MCF 10A (cell line): ENCODE data around the gene ITGB7. TPM values are rescaled to one million over a fixed set of nuclear protein-coding genes. Genes with fewer than 3 reads are reported as not detected.

Experiments used
- BruUV-seq: library from RNA; stranded (reverse); fragments of 400-500 nt; replicated peaks from 2 replicates; lab custom pipeline; 2021; lab: Mats Ljungman, UMichigan
- CTCF ChIA-PET: fragments of 300-600 bp; sonication (Branson Sonifier 250); formaldehyde crosslinking; extraction: SDS; loops from one replicate; lab custom pipeline; 2021; ENCODE audit warnings: antibody characterized with exemption, inconsistent platforms; lab: Yijun Ruan, JAX
- POLR2A ChIA-PET: fragments of 300-600, 350-650 bp; sonication (Branson Sonifier 250); formaldehyde crosslinking; extraction: SDS; loops from one replicate; lab custom pipeline; 2020; ENCODE audit warnings: antibody characterized with exemption, inconsistent platforms; lab: Yijun Ruan, JAX
- DNase-seq: peaks from one replicate; pipeline ENCODE4 v3.0.0-alpha.2; 2018; ENCODE audit not compliant: unreplicated experiment
- H3K27ac Mint-ChIP-seq: one replicate; pipeline ENCODE4 v1.8.0; 2022; ENCODE audit warnings: mild to moderate bottlenecking, low read depth, mixed read lengths; ENCODE audit not compliant: unreplicated experiment
- H3K27me3 Mint-ChIP-seq: one replicate; pipeline ENCODE4 v1.8.0; 2022; ENCODE audit warnings: mixed read lengths; ENCODE audit not compliant: insufficient read depth, unreplicated experiment
- H3K36me3 Mint-ChIP-seq: one replicate; pipeline ENCODE4 v1.8.0; 2022; ENCODE audit warnings: mild to moderate bottlenecking, moderate library complexity, mixed read lengths; ENCODE audit not compliant: insufficient read depth, unreplicated experiment
- H3K4me1 Mint-ChIP-seq: one replicate; pipeline ENCODE4 v1.8.0; 2022; ENCODE audit warnings: mixed read lengths; ENCODE audit not compliant: insufficient read depth, unreplicated experiment
- H3K4me3 Mint-ChIP-seq: one replicate; pipeline ENCODE4 v1.8.0; 2022; ENCODE audit warnings: mild to moderate bottlenecking, moderate library complexity, mixed read lengths; ENCODE audit not compliant: unreplicated experiment
- H3K9me3 Mint-ChIP-seq: one replicate; pipeline ENCODE4 v1.8.0; 2022; ENCODE audit warnings: mixed read lengths; ENCODE audit not compliant: unreplicated experiment
- intact Hi-C: fragments of 100-400 bp; cut with micrococcal nuclease; formaldehyde crosslinking; loops from 2 replicates; pipeline ENCODE4 v1.14.1; 2022
- total RNA-seq: library from RNA; stranded (reverse); gene quantifications from 2 replicates; pipeline ENCODE4 v1.2.3, GENCODE V29; 2022
- TF ChIP-seq, protein P1 (sequence below): fragments of 200-600 bp; IDR thresholded peaks from one replicate; pipeline ENCODE4 v1.8.0; 2022; ENCODE audit warnings: antibody characterized with exemption, mild to moderate bottlenecking; ENCODE audit not compliant: unreplicated experiment

Gene ITGB7
- total RNA-seq, 1 experiment from 2014 or later, result 1.0 TPM

DNA sequence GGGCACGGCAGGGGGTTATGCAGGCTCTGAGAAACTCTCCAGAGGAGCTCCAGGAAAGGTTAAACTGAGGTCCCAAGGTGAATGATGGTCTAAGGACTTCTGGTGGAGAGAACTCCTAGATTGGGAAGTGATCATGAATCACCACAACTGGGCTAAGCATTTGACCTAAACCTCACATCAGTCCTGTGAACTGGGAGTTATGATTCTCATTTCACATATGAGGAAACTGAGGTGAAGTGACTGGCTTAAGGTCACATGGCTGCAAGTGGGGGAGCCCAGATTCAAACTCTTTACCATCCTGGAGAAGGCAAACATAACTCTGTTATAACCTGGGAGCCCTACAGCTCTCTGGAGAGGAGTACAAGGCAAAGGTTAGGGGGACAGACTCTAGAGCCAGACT is 20.8 kb upstream of the ITGB7 start:
- ChIA-PET POLR2A (interaction anchor here (0.8 kb wide), 1 partner anchor 9 kb away, joined by 3 read pairs; no protein-coding TSS in a partner anchor), CTCF (interaction anchor here (1.3 kb wide), 1 partner anchor 69 kb away, joined by 3 read pairs; no protein-coding TSS in a partner anchor)
- Mint-ChIP-seq H3K36me3 (peaks cover 14% of the 10 kb centered on the region), H3K4me1 (peaks cover 67% of the 10 kb centered on the region), H3K27ac (peak overlapping the region; percentile 29), H3K27me3 (no peaks in the 10 kb centered on the region), H3K9me3 (no peaks in the 10 kb centered on the region), H3K4me3 (no peak overlapping the region)
- DNase-seq, result no peak
- BruUV-seq, result no TSS peak
- TF ChIP-seq, protein P1, sequence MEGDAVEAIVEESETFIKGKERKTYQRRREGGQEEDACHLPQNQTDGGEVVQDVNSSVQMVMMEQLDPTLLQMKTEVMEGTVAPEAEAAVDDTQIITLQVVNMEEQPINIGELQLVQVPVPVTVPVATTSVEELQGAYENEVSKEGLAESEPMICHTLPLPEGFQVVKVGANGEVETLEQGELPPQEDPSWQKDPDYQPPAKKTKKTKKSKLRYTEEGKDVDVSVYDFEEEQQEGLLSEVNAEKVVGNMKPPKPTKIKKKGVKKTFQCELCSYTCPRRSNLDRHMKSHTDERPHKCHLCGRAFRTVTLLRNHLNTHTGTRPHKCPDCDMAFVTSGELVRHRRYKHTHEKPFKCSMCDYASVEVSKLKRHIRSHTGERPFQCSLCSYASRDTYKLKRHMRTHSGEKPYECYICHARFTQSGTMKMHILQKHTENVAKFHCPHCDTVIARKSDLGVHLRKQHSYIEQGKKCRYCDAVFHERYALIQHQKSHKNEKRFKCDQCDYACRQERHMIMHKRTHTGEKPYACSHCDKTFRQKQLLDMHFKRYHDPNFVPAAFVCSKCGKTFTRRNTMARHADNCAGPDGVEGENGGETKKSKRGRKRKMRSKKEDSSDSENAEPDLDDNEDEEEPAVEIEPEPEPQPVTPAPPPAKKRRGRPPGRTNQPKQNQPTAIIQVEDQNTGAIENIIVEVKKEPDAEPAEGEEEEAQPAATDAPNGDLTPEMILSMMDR, result no peak
- intact Hi-C loops, result no loop called here

DNA sequence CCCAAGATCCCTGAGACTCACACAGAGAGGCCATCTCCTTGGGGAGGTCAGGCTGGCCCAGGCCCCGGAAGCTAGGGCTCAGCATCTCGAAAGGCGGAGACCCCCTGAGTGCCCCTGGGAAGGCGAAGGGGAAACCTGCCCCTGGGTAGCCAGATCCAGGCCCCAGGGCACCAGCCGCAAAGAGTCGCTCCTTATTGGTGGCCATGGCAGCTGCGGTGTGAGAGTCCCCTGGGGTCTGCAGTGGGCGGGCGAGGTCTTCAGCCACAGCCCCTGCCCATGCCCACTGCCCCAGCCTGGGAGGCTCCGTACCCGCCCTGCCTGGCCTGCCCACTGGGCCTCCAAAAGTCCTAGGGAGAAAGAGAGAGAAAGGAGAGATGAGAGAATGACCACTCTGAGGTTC is 20.3 kb upstream of the ITGB7 start:
- H3K27me3 Mint-ChIP-seq, result no peaks in the 10 kb centered on the region
- TF ChIP-seq, protein P1, result no peak
- H3K4me1 Mint-ChIP-seq, result peaks cover 62% of the 10 kb centered on the region
- ChIA-PET POLR2A (interaction anchor here (0.8 kb wide), 1 partner anchor 9 kb away, joined by 3 read pairs; no protein-coding TSS in a partner anchor), CTCF (interaction anchor here (1.3 kb wide), 1 partner anchor 69 kb away, joined by 3 read pairs; no protein-coding TSS in a partner anchor)
- intact Hi-C loops, result no loop called here
- peaks cover 14% of the 10 kb centered on the region for H3K36me3 Mint-ChIP-seq
- peak overlapping the region; percentile 29 for H3K27ac Mint-ChIP-seq
- no peaks in the 10 kb centered on the region for H3K9me3 Mint-ChIP-seq
- no peak overlapping the region for H3K4me3 Mint-ChIP-seq
- BruUV-seq, result no TSS peak
- no peak for DNase-seq

DNA sequence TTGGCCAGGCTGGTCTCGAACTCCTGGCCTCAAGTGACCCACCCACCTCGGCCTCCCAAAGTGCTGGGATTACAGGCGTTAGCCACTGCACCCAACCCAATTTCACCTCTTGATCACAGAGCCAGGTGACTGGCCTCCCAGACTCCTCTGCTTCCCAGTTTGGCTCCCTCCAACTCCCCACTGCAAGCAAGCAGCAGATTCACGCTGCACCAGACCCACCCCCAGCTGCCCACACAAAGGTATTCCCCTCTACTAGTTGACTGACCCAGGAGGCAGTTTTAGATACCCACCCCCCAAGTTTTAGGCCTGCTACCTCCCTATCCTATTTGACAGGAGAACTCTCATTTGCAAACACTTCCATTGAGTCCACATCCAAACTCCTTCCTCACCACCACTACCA is 19.8 kb upstream of the ITGB7 start:
- POLR2A ChIA-PET, result no interaction called here

DNA sequence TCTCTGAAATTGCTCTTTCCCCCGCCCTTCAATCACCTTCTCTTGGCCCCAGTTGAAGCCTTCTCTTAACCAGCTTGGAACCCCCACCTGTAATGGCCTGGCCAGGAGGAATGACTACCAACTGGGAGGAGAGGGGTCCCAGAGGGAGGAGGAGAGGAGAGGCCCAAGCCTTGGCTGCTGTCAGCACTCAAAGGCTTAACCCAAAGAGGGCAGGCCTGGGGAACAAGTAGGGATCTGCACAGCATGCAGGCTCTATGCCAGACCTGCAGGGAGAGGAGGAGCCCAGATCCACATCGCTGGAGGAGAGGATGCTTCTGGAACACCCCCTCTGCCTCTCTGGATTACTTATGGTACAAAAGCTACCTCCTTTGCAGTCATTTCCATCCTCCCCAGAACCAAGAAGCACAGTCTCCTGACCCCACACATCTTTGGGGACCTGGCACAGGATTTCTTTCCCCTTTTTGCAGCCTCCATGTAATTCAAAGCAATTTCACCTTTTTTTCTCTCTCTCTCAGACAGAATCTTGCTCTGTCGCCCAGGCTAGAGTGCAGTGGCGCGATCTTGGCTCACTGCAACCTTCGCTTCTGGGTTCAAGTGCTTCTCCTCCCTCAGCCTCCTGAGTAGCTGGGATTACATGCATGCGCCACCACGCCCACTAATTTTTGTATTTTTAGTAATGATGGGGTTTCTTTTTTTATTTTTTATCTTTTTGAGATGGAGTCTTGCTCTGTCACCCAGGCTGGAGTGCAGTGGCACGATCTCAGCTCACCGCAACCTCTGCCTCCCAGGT is 18.8 kb upstream of the ITGB7 start:
- no TSS peak for BruUV-seq
- TF ChIP-seq, protein P1, result no peak
- Mint-ChIP-seq H3K4me3 (no peak overlapping the region), H3K36me3 (peaks cover 17% of the 10 kb centered on the region), H3K9me3 (no peaks in the 10 kb centered on the region), H3K4me1 (peaks cover 68% of the 10 kb centered on the region), H3K27me3 (no peaks in the 10 kb centered on the region), H3K27ac (peak overlapping the region; percentile 43)
- DNase-seq, result peak; percentile 27
- ChIA-PET CTCF (interaction anchor here (0.6 to 1.9 kb wide), 6 partner anchors 12 to 42 kb away, joined by 3 to 6 read pairs (median 4); partner anchors contain the start of gene ESPL1), POLR2A (interaction anchor here (1.1 to 1.8 kb wide), 3 partner anchors 27 to 72 kb away, joined by 3 to 6 read pairs (median 5); partner anchors contain the start of genes CSAD and ZNF740)
- intact Hi-C loops, result no loop called here

More for the DNA sequence above, 19.8 kb upstream of the ITGB7 start:
- Mint-ChIP-seq H3K4me3 (no peak overlapping the region), H3K27me3 (no peaks in the 10 kb centered on the region), H3K27ac (no peak overlapping the region), H3K9me3 (no peaks in the 10 kb centered on the region), H3K4me1 (peaks cover 67% of the 10 kb centered on the region), H3K36me3 (peaks cover 14% of the 10 kb centered on the region)
- no peak for DNase-seq
- TF ChIP-seq, protein P1, result no peak
- intact Hi-C loops, result no loop called here
- CTCF ChIA-PET, result no interaction called here
- no TSS peak for BruUV-seq
